PFSK-1 (cell line): ENCODE measurements around the gene SLC19A1.

Experiments used
- POLR2AphosphoS5 ChIP-seq: IDR thresholded peaks from 2 replicates; pipeline ENCODE4 v1.6.1; 2012; ENCODE audit warnings: low read depth, mild to moderate bottlenecking, control low read depth, low read length, moderate library complexity
- SIN3A ChIP-seq: IDR thresholded peaks from 2 replicates; pipeline ENCODE4 v1.6.1; 2012; ENCODE audit warnings: mild to moderate bottlenecking, low read length, moderate library complexity, borderline replicate concordance; ENCODE audit not compliant: insufficient read depth
- TAF1 ChIP-seq: IDR thresholded peaks from 2 replicates; pipeline ENCODE4 v1.6.1; 2012; ENCODE audit warnings: low read length, control low read depth, borderline replicate concordance; ENCODE audit not compliant: insufficient read depth
- TF ChIP-seq, protein P1 (sequence below), 2 experiments: IDR thresholded peaks; 2 replicates each; pipeline versions ENCODE4 v1.6.1 to v1.8.0; 2011 to 2012; ENCODE audit warnings: low read depth in 2 of 2, low read length in 2 of 2, control low read depth in 1 of 2, inconsistent platforms in 1 of 2, mild to moderate bottlenecking in 1 of 2, moderate library complexity in 1 of 2; ENCODE audit not compliant: insufficient read depth in 1 of 2

DNA sequence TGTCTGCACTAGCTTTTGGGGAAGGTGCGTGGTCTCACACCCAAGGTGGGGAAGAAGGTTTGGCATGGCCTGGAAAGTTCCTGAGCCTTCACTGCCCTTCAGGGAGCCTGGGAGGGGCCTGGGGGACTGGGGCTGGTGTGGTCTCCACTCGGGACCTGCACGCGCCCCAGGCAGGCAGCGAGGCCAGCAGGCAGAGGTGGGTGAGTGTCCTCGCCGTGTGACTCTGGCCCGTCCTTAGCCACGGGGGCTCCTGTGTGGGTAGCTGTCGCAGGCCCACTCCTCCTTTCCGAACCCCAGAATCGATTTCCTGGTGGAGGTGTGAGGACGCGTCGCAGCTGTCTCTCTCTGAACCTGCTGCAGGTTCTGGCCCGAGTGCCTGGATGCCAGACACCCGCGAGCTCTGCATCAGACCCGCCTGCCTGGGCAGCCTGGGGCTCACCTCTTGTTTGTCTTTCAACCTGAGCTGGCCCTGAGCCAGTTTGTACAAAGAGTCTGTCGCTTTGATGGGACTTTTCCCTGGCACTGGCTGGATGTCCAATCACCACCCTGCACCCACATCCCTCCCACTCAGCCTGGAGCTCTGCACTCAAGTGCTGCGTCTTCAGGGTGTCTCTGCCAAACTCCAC lies 36.0 kb upstream of the SLC19A1 start:
- no peak for TF ChIP-seq POLR2AphosphoS5
- TF ChIP-seq, protein P1, sequence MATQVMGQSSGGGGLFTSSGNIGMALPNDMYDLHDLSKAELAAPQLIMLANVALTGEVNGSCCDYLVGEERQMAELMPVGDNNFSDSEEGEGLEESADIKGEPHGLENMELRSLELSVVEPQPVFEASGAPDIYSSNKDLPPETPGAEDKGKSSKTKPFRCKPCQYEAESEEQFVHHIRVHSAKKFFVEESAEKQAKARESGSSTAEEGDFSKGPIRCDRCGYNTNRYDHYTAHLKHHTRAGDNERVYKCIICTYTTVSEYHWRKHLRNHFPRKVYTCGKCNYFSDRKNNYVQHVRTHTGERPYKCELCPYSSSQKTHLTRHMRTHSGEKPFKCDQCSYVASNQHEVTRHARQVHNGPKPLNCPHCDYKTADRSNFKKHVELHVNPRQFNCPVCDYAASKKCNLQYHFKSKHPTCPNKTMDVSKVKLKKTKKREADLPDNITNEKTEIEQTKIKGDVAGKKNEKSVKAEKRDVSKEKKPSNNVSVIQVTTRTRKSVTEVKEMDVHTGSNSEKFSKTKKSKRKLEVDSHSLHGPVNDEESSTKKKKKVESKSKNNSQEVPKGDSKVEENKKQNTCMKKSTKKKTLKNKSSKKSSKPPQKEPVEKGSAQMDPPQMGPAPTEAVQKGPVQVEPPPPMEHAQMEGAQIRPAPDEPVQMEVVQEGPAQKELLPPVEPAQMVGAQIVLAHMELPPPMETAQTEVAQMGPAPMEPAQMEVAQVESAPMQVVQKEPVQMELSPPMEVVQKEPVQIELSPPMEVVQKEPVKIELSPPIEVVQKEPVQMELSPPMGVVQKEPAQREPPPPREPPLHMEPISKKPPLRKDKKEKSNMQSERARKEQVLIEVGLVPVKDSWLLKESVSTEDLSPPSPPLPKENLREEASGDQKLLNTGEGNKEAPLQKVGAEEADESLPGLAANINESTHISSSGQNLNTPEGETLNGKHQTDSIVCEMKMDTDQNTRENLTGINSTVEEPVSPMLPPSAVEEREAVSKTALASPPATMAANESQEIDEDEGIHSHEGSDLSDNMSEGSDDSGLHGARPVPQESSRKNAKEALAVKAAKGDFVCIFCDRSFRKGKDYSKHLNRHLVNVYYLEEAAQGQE (IDR thresholded peaks at IDR 0.05; ENCODE audit: insufficient read depth in 1 of 2, low read depth in 2 of 2, low read length in 2 of 2) = no peak
- no peak for TF ChIP-seq TAF1
- no peak for TF ChIP-seq SIN3A
